Activated CD4-positive, alpha-beta T cell treated with anti-CD3 and anti-CD28 coated beads for 1 hour (primary cell): Measurements from ENCODE around the gene SLC26A2.

Experiments
- DNase-seq: peaks from one replicate; pipeline ENCODE4 v3.0.0-alpha.2; 2020

The SLC26A2 gene

DNA sequence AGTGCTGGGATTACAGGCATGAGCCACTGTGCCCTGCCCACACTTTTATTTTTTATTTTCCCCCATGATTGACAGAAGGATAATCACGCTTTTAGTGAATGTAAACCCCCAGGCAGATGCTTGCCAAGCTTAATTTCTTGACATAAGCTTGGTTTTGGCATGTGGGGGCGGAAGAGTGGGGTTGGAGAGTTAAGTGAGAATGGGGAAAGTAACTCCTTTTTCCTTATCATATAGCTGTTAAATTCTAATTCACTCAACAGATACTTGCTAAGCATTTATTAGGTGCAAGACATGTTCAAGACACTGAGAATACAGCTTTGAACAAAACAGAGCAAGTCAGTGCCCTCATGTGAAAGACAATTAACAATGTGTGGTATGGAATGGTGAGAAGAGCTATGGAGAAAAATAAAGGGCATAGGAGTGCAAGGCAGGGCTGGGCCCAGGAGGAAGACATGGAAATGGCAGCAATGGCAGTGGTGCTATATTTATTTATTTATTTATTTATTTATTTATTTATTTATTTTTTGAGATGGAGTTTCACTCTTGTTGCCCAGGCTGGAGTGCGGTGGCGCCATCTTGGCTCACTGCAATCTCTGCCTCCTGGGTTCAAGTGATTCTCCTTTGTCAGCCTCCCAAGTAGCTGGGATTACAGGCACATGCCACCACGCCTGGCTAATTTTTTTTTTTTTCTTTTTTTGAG lies 2.2 kb downstream of the SLC26A2 start:
- DNase-seq, result no peak

DNA sequence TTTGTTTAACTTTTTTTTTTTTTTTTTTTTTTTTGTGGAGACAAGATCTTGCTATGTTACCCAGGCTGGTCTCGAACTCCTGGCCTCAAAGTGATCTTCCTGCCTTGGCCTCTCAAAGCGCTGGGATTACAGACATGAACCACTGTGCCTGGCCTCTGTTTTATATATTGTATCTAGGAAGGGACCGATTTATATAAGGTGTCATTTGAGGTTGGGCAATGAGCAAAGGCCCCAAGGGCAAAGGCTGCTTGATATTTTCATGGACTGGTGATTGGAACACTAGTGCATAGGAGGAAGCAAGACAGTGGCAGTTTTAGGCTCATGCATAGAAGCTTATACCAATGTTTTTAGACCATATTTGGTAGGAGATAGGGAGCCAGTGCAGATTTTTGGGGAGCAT lies 3.2 kb downstream of the SLC26A2 start:
- no peak for DNase-seq

DNA sequence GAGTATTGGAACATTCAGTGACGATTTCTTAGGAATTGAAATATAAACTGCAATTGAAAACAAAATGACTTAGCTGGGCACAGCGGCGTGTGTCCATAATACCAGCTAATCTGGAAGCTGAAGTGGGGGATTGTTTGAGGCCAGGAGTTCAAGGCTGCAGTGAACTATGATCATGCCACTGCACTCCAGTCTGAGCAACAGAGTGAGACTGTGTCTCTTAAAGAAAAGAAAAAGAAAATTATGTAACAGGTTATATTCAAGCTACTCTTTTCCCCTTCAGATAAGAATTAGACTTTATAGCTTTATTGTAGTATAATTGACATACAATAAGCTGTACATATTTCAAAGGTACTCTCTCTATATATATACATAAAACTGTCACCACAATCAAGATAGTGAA lies 6.4 kb downstream of the SLC26A2 start:
- DNase-seq, result no peak

DNA sequence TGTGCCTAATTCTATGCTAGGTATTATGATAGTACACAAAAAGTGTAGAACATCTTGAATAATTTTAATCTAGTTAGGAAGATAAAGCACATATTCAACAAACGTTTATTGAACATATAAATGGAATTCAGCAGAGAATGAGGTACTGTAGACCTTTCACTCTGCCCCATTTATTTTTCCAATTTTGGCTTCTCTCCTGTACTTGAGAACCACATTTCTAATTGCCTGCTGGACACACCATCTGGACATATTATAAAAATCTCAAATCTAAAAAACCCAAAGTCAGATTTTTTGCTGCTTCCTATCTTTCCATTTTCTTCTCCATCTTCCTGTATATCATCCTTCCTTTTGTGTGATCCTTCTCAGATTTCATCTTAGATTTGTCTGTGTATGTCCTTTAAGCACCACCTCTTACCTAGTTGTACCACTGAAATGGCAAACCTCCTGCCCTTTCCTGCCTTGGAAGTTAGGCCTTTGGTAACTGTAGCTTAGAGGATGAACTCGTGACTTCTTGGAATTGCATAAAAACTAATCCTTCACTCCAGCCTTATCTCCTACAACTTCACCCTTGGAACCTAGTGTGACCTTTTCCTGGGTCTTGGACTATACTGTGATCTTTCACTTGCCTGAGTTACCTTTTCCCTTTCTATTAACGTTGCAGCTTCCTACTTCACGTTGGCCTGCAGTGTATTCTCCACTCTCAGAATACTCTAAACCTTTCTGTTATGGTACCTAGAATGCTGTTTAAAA lies 8.8 kb downstream of the SLC26A2 start:
- DNase-seq, result no peak

DNA sequence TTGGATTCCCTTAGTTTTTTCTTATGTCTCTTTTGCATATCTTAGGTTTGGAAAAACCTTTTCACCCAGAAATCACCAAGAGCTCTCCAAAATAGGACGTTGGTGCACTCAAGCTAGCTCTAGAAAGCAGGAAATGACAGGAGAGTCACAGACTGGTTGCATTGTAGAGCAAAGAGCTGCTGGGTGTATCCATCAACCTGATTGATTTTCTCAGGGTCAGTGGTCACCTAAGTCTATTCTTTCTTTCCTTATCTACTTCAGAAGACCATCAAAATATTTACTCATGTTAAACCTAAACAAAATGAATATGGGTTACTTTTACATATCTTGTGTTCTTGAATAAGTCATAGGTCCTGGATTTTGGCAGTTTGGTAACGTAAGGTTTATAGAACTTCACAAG lies 14.9 kb downstream of the SLC26A2 start:
- no peak for DNase-seq

DNA sequence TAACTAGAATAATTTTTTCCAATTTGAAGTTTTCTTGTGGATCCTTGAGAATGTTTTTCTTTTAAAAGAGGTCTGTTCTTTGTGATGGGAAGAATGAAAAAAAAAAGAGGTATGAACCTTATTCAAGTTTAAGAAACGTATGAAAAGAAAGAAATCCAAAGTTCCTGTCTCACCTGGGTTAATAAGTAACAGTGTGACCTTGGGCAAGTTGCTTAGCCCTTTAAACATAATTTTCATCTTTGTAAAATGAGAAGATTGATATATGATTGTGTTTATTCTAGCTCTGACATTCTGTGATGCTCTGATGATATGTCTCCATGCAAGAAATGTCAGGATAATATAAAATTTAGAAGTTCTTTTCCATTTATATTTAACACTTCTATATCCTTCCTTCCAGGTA lies 19.3 kb downstream of the SLC26A2 start:
- DNase-seq, result no peak

DNA sequence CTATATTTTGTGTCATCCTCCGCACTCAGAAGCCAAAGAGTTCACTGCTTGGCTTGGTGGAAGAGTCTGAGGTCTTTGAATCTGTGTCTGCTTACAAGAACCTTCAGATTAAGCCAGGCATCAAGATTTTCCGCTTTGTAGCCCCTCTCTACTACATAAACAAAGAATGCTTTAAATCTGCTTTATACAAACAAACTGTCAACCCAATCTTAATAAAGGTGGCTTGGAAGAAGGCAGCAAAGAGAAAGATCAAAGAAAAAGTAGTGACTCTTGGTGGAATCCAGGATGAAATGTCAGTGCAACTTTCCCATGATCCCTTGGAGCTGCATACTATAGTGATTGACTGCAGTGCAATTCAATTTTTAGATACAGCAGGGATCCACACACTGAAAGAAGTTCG lies 20.6 kb downstream of the SLC26A2 start:
- no peak for DNase-seq

DNA sequence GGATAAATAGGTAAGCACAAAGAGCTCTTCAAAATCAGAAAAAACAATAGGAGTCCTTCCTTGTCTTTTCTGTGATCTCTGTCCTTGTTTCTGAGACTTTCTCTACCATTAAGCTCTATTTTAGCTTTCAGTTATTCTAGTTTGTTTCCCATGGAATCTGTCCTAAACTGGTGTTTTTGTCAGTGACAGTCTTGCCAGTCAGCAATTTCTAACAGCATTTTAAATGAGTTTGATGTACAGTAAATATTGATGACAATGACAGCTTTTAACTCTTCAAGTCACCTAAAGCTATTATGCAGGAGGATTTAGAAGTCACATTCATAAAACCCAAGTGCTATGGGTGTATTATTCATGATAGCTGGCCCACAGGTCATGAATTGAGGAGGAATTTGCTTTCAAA lies 21.9 kb downstream of the SLC26A2 start:
- no peak for DNase-seq

DNA sequence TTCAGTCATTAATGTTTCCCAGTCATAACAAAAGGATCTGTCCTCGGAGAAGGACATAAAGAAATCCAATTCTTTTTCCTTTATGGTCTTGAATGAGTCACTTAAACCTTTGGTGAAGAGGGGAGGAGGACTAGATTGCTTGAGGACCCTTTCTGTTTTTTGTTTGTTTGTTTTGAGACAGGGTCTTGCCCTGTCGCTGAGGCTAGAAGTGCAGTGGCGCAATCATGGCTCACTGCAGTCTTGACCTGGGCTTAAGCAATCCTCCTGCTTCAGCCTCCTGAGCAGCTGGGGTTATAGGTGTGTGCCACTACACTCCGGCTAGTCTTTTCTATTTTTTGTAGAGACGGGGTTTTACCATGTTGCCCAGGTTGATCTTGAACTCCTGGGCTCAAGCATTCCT lies 27.6 kb downstream of the SLC26A2 start:
- DNase-seq, result no peak

DNA sequence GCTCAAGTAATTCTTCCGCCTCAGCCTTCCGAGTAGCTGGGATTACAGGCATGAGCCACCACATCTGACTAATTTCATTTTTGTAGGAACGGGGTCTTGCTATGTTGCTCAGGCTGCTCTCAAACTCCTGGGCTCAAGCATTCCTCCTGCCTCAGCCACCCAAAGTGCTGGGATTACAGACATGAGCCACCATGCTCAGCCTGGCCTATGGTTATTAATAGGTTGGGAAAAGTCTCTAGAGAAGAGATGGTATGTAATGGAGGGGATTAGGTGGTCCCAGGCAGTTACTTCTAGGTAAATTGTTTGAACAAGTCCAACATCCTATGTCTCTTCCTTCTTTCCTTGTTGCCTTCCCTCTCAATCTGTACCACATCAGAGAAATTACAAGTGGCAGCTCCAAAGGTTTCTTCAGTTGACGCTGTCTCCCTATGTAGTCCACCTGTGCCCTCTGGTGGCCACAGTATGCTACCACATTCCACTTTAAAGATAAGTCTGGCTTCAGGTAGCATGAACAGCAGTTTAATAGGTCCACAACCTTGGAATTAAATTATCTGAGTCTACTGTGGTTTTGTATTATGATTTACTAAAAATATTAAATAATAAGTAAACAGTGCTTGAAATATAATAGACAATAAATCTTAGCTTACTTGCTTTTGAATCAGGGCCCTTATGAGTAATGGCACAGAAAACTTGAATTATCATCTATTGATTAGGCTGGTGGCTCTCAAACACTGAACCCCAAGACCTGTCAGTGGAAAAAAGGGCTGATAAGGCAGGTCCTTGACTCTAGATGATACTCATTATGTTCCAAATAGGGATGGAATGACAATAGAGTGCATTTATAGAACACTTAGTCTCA lies 30.2 kb downstream of the SLC26A2 start:
- peak; percentile 55 for DNase-seq

DNA sequence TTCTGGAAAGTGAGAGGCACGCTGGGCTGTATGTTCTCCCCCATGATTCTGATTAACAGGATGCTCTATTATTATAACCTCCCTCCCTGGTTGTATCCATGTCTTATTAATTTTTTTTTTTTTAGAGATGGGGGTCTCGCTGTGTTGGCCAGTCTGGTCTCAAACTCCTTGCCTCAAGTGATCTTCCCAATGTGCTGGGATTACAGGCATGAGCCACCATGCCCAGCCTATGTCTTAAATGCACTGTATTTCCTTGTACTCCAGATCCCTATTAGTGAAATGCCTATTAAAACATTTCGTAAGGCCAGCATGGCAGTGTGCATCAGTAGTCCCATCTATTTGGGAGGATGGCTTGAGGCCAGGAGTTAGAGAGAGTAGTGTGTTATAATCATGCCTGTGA lies 32.9 kb downstream of the SLC26A2 start:
- DNase-seq, result no peak

DNA sequence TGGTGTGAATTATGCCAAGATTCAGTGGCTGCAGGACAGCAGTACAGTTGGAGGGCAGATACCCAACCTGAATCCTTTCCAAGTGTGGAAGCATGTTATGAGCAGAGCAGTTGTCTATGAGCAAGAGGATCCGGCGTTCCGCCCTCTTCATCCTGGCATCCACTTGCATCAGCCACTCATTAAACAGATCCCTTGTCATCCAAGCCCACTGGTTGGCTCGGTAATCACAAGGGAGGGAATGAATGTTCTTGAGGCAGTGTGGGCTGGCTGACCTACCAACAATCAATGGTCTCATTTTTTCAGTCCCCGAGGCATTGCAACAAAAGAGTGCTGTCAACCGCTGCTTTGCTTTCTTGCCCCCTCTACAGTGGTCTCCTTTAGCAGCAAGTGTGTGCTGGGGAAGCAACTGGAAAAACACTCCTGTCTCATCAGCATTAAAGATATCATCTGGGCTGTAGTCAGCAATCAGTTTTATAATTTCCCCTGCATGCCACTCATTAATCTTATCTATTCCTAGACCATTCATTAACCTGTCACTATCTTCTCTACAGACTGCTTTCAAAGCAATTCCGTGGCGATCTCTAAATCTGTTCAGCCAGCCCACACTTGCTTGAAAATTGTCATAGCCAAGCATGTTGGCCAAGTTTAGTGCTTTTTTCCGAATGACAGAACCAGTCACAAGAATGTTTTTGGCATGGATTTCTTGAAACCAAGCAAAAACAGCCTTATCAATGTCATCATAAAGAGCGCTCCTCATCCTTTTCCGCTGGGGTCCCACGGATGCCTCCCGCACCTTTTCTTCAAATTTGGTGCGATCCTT lies 35.0 kb downstream of the SLC26A2 start:
- DNase-seq, result no peak

DNA sequence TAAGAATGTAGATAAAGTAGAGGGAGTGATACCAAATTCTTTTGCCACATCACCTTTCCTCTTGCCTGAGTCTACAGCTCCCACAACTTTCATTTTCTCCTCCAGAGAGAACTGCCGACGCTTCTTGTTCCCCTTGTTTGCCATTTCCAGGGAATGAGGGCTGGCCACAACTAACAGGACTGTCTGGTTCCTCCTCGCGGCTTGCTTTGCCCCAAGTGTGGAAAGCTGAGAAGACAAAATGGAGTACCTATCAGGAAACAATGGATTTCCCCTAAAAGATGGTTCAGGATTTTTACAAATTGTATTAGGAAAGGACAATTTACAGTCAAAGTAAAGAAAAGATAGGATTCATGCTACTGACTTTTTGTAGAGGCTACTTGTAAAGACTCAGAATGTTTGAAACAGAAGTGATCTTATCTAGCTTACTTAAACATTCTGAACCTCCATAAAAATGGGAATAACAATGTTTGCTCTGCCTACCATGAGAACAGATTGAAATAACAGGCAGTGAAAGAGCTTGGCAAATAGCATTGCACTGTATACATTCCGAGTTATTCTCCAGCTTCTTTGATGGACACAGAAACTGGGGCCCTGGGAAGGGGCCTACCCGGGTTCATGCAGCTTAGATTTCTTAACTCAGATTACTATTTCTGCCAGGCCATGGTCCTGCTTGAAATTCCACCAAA lies 35.8 kb downstream of the SLC26A2 start:
- no peak for DNase-seq

DNA sequence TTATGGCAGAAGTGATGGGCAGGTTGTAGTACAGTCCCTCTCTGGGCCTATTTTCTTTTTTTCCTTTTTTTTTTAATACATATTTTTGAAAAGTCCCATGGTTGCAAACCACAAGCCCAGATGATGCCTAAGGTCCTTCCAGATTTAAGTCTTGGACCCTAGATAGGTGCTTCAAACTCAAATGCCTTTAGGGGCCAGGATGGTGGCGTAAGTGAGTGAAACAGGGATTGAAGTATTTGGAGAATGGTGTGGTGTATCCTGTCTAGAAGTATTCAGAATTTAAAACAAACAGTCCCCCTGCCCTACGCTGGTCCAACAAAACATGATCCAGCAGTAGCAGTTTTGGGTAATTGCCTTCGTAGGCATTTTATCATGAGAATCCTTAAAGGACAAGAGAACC lies 37.7 kb downstream of the SLC26A2 start:
- DNase-seq, result no peak

DNA sequence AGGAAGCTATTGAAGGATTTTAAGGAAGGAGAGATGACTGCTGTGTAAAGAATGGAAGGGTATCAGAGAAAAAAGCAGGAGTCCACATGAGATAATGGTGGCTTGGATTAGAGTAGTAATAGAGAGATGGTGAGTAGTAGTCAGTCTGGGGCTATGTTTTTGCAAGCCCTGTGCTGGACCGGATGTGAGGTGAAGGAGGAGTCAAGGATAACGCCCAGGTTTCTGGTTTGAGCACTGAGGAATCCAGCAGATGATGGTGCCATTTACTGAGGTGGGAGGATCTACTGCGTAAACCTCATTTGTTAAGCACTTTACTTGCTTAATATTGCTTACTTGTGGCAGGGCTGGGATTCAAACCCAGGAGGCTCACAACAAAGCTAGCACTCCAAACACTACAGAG lies 38.8 kb downstream of the SLC26A2 start:
- DNase-seq, result no peak

DNA sequence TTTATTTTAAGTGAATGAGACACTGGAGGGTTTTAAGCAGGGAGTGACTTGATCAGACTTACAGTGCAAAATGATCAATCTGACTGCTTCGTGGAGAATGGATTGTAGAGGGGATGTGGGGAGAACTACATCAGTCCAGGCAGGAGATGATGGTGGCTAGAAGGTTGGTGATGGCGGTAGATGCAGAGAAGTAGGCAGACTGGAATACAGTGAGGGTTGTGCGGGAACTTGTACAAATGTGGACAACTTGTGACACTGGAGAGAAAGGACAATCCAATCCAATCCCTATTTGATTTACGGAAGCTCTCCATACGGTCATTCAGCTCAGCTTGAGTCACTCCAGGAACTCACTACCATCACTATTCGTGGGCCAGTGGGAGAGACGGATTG lies 39.3 kb downstream of the SLC26A2 start:
- no peak for DNase-seq

DNA sequence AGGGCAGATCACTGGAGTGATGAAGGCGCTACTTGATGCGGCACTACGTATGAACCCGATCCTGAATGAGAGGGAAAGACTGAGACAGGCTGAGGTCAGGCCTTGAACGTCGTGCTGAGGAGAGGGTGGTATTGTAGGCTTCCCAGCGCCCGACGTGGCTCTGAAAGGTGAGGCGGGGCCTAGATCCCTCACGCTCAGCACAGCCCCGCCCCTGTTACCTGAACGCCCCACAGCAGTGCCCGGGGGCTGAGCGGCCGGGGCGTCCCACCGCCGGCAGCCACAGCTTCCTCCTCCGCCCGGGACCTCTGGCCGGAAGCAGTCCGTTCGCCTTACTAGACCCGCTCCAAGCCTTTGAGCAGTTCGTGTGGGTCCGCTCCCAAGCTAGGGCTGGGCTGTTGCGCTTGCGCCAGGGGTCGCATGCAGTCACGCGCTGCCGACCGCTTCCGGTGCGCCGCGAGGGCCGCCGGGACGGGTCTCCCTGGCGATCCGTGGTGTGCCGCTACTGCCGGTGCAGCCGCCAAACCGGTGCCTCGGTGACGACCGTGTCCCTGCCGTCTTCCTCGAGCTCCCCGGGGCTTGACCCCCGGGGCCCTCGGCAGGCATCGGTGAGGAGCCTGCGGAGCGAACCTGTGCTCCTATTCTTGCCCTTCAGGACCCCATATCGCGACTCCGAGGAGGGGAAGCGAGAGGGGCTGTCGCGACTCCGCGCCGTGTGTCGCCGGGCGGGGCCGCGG lies 39.9 kb downstream of the SLC26A2 start, which contains the start of the genes HMGXB3 and TIGD6:
Gene HMGXB3, plus strand, starts transcription at position 484 of the 734 bp plus-strand sequence. CDS start 4,114 bp downstream, outside the sequence.
Gene TIGD6, minus strand, starts transcription at position 399 of the 734 bp plus-strand sequence. CDS start 4,306 bp downstream, outside the sequence.
- DNase-seq, result peak; percentile 70

DNA sequence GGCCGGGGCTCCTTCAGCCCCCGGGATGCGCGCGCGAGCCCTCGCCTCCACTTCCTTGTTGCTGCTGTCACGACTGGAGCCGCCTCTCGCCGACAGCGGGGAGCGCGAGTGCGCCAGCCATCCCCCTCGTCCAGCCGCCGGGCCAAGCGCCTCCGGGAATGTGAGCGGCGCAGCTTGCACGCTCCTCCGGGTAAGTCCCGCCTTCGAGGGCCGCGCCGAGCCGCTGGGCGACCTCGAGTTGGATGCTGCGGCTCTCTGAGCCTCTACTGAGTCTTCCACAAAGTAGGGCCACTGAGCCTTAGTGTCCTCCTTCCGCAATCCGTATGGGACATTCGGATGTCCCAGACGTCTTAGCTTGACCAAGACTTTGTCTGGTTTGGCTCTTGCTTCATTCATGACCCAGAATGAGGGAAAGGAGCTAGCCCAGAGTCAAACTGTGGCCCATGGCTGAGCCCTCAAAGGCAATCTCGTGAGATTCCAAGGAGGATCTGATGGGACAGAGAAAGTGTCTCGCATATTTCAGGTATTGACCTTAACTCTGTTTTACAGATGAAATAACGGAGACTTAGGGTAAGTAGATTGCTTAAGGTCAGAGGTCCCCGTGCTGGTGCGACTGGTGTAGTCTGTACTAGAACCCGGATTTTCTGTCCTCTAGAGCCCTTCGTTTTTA lies 40.6 kb downstream of the SLC26A2 start:
- DNase-seq, result peak; percentile 26

DNA sequence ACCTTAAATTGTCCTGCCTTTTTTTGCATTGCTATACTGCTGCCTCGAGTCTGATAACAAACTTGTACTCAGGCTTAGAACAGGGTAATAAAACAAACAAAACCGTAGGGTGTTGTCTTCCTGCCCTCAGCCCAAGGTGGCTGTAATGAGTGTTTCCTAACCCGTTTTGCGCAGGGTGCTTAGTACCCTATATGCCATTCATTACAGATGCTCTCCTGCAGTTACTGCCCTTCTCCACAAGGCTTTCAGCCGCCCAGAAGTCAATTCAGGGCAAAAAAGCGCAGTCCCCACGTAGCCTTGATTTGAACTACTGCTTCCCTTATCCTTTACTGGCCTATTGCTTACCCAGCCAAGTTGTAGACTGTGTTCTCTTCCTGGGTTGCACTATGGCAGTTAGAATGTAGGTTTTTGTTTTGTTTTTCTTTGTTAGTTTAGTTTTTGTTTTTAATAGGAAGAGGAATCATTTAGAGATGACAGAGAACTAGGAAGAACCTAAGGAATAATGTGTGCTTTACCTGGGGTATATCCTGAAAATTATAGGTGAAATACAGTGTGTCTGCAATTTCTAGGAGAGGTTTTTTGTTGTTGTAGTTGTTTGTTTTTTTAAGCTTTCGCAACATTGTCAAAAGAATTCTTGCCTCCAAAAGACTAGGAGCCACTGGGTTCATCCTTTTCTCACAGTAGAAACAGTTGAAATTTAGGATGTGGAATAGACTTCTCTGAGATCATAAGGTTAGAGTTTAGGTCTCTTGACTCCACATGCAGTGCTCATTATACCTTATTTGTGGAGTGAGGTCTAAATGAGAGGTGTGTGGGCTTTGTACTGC lies 41.3 kb downstream of the SLC26A2 start:
- peak; percentile 41 for DNase-seq

DNA sequence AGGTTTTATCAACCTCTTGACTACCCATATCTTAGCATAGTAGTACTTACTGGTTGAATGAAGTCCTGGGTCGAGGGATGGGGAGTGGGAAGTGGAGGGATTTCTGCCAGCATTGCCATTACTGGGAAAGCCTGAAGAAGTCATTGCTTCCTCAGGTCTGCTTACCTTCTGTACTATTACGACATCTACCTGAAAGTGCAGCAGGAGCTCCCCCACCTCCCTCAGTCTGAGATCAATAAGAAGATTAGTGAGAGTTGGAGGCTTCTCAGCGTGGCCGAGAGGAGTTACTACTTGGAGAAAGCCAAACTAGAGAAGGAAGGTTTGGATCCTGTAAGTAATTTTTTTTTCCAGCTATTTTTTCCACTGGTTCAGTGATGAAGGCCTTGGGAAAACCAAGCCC lies 45.8 kb downstream of the SLC26A2 start:
- DNase-seq, result no peak
